GM19099 (cell line): ENCODE results near the gene SGMS1.

ENCODE experiments used
- POLR2A ChIP-seq: IDR thresholded peaks from 3 replicates; pipeline ENCODE4 v1.6.1; 2011; ENCODE audit warnings: low read depth; ENCODE audit not compliant: insufficient read length; ENCODE audit errors: extremely low read depth

SGMS1 gene

DNA sequence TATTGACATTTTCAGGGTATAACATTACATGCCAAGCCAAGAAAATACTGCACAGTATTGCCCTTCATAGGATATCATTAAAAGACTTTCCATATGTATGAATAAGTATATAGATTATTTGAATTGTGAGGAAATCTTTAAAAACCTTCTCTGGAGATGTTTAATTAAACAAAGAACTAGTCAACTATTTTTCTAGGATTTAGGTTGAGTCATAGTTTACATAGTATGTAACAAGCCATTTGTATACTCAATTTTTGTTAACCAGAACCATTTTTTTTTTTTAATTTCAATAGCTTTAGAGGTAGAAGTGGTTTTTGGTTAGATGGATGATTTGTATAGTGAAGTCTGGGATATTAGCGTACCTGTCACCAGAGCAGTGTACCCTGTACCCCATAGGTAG is 221.3 kb downstream of the SGMS1 start:
- TF ChIP-seq POLR2A, result no peak

GRCh38 chr10:50400694-50401093 is 223.1 kb downstream of the SGMS1 start:
- no peak for TF ChIP-seq POLR2A

DNA sequence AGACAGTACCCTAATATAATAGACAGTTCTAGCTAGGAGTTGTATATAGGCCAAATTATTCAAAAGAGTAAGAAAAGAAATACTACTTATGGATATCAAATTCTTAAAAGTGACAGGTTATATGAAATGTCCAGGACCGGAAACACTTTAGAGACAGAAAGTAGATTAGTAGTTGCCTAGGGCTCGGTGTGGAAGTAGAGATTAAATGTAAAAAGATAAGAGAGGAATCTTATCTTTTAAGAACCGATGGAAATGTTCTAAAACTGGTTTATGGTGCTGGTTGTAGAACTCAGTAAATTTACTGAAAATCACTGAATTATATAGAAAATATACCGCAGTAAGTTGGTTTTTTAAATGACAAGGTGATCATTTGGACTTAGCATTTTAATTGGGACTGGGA is 224.9 kb downstream of the SGMS1 start:
- no peak for TF ChIP-seq POLR2A

DNA sequence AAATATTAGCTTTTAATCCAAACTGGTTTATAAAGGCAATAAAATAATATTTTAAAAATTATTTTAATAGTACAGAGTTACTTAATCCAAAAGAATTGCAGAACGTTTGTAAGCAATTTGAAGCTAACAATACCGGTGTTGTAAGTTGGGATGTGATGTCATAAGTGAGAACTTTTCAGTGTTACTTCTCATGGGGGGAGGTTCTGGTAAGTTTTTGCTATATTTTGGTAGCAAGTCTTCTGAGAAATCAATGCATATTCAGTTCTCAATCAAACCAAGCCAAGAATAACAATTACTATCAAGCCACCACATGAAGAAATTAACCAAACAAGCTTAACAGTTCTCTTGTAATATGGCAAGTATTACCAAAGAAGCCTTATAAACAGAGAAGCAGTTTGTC is 225.4 kb downstream of the SGMS1 start:
- no peak for TF ChIP-seq POLR2A

DNA sequence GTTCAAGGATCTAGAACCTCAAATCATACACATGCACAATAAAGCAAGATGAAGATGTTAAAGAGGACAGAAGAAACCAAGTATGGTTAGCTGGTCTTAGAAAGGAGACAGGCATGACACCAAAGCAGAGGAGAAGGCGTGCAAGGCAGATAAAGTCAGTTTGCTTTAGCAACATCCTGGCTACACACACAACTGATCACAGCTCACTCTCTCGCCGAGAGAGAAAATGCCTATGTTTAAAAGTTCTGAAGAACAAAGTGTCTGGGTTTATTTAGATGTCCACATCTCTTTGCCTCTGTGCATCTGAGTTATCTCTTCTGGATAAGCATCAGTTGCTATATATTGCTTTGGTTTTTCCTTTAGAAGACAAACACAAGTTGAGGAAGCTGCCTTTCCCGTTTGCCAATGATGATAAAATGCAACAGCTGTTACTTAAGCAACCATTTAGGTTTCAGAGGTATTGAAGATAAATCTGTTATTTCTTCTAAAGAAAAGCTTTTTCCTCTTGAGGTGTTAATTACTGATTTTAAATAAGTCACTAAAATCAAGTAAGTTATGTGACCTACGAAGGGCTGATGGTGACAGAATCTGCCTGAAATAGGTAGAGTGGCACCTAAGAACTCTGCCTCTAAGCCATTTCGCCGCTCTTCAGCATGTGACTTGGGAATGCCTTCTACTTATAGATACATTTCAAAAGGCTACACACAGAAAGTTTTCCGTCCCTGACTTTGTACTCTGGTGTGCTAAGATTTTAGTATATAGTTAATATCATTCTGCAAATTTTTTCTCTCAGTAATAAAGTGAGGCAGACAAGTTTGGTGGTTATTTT is 226.2 kb downstream of the SGMS1 start:
- TF ChIP-seq POLR2A, result no peak

DNA sequence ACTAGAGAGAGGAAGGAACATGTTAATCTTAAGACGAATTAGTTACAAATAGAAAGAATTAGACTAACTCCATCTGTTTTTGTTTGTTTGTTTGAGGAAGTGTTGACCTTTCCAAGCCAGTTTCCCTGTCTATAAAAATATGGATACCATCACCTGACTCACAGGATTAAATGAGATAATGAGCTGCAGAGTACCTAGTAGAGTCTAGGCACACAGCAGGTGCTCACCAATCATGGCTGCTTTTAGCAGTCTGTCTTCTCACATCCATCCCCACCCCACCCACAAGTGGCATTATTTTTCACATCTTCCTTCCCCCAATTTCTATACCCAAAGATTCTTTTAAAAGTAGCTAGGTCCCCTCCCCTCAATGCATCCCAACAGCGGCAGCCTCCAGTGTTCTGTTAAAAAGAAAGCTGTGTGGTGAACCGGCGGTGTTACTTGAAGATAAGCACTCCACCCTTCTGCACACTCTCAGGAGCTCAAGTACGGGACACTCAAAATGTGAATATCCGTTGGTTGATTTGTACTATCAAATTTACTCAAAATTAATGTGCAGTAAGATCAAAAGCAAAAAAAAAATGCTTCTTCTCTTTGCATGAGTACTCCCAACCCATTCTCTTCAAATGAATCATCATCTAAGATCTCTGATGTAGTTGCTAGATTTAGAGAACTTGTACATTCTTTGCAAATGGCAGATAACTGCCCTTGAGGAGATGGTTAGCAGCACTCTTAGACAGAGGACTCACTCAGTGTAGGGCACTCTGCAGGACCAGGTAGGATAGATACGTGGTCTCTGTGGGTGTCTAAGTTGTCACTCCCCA is 227.1 kb downstream of the SGMS1 start:
- no peak for TF ChIP-seq POLR2A

DNA sequence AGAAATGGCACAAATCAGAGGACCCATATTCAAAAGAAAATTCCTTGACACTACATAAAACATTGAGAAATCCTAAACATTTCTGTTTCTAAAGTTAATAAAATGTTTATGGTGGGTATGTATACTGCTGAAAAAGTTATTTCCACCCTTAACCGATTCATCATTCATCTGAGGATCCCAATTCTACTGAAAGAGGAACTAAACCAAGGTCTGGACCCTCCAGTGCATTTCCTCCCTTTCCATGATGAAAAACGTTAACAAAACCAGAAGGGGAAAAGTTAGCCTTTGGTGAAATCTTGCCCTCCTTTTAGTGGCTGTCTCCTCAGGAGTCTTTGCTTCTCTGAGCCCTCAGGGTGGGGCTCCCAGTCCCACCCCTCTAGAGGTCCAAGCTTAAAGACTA is 227.9 kb downstream of the SGMS1 start:
- no peak for TF ChIP-seq POLR2A

- TF ChIP-seq POLR2A, result no peak
These were observed 228.5 kb downstream of the SGMS1 start for GRCh38 chr10:50395271-50395670.

- TF ChIP-seq POLR2A, result no peak
These were observed 228.9 kb downstream of the SGMS1 start for GRCh38 chr10:50394832-50395231.

DNA sequence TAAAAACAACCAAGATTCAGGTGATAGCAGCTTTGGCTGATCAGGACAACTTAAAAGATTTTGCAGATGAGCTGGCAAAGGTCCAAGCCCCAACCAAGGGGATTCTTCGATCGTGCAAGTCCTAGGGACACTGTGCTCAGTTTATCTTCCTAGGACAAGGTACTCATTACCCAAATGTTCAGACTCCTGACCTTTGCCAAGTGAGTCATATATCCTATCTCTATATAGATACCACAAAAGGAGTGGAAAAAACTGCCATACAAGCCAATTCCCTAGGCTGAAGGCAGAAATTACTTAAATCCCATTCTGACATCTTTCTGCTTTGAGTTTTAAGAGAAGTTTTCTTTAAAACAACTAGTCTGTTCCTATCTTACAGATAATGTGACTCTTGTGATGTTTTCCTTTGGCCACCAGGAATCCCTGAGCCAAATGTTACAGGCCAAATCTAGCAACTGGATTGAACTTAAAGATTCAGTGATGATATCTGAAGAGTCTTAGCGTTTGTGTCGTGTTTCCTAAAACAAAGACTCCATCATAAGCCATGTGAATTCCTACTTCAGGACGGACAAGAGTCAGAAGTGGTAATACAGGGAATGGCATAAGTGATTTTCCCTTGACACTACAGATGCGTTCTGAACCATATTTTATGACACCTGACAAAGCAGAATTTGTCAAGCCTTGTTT is 229.8 kb downstream of the SGMS1 start:
- TF ChIP-seq POLR2A, result no peak

DNA sequence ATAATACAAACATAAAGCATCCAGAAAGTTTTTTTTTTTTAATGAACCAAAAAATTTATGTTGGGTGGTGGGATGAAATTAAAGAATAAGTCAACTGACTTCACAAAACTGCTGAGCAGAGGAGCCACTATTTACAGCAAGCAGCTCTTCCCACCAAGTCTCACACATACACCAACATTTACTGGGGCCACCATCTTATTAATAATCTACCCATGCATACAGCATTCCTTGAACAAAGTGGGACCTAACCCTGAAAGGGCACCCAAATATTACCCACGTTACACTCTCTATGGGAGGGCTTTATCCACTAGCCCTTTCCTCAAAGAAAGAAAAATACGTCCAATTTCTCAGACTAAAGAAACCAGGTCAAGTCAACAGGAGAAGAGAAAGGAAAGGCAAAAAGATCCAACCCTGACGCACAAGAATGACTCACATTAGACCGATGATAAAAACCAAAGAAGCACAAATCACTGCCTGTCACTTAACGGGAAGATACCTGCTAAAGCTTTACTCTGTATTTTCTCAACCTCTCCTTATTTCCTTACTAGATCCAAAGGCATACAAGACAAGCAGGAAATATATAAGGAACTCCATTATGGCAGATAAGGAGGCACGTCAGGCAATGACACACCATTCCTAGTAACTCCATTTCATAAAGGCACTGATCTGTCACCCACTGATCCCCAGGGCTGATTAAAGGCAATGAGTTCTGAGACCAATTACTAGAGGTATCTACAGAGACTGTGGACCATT is 230.6 kb downstream of the SGMS1 start:
- TF ChIP-seq POLR2A, result no peak

DNA sequence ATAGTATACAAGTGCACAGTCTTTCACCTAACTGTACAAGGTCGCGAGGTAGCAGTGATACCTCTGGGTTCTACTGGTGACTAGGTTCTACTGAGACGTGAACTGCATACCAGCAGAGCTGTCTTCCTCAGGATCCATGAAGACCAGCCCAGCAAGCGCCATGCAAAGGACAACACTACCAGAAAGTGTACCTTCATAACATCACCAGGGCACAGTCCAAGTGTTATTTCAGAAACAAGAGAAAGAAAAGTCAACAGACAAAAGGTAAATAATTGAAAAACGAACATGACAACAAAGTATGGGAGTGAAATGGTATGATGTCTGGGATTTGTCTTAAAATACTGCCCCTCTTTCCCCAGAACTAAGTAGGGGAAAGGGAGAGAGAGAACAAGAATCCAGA is 231.3 kb downstream of the SGMS1 start:
- no peak for TF ChIP-seq POLR2A

DNA sequence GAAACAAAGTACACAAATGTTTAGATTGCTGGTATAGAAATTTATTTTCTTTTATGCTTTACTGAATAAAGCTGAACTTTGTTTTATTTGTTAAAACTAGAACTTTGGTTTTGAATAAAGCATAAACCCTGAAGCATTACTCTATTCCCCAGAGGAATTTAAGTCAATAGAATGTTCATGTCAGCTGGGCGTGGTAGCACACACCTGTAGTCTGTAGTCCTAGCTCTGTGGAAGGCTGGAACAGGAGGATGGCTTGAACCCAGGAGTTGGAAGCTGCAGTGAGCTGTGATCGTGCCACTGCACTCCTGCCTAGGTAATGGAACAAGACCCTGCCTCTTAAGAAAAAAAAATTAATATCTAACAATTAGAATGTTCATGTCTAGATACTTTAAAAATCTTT is 233.5 kb downstream of the SGMS1 start:
- TF ChIP-seq POLR2A, result no peak

- TF ChIP-seq POLR2A, result no peak
These were observed 235.6 kb downstream of the SGMS1 start for GRCh38 chr10:50388181-50388580.

DNA sequence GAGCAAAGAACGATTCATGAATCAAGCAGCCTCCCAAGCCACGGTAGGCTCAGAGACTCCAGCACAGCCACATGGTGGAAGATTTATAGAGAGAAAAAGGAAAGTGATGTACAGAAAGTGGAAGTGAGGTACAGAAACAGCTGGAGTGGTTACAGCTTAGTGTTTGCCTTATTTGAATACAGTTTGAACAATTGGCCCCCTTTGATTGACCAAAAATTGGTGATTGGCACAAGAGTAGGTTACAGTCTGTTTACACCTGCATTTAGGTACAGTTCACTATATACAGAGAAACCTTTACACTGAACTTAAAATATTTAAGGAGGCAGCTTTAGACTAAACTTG is 236.1 kb downstream of the SGMS1 start:
- no peak for TF ChIP-seq POLR2A

DNA sequence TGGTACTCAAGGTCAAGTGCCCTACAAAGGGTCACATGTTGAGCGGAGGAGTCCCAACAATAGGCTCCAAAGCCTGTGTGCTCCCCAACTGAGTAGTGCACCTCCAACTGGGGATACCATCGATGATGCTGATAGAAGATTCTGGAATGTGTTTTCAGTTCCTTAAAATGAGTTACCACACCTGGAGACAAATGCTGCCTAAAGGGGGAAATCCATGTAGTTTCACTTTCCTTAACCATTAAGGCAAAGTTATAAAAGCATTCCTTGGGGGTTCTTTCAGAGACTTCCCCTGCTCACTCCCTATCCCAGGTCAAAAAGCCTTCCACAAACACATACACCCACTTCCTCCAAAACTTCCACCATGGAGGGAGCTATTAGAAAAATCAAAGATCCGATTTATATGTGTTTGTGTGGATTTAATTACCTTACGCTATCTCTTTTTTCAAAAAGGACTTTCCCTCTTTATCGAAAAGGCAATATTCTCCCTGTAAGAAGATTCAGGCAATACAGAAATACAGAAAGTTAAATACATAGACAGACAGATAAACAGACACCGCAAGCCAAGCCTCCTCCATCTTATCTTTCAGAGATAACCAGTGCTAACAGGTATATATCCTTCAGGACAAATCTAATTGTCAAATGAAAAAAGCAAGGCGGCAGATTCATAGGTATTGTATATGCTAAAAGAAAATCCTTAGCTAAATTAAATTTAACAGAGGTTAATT is 236.6 kb downstream of the SGMS1 start:
- no peak for TF ChIP-seq POLR2A
